NCI-H446 (cell line): ENCODE measurements around the gene RARS2.
"Not testable (repeated sequence)": the region's sequence is repeated elsewhere in the genome, so short reads cannot be mapped to it uniquely, and the experiment has no call there.

Experiments used
- DNase-seq, 2 experiments: peaks; one replicate each; lab custom pipeline; 2025; lab: John Stamatoyannopoulos, UW

Gene RARS2

GRCh38 chr6:87498048-87498447, 91.7 kb downstream of the RARS2 start:
- no peak for DNase-seq

- no peak for DNase-seq
Measured at GRCh38 chr6:87494761-87495422, 94.9 kb downstream of the RARS2 start.

- not testable (repeated sequence) for DNase-seq
Measured at GRCh38 chr6:87489326-87489725, 100.5 kb downstream of the RARS2 start.

GRCh38 chr6:87487555-87487954, 102.2 kb downstream of the RARS2 start:
- no peak for DNase-seq

- DNase-seq = no peak
Measured at GRCh38 chr6:87484491-87484890, 105.3 kb downstream of the RARS2 start.

- DNase-seq = no peak
Measured at GRCh38 chr6:87483929-87484328, 105.9 kb downstream of the RARS2 start.

GRCh38 chr6:87482366-87482765, 107.4 kb downstream of the RARS2 start:
- no peak for DNase-seq

- DNase-seq = no peak
Measured at GRCh38 chr6:87481931-87482330, 107.9 kb downstream of the RARS2 start.

- peak in 1 of 2 experiments; percentile 28 for DNase-seq
Measured at GRCh38 chr6:87473419-87473903, 116.3 kb downstream of the RARS2 start.

GRCh38 chr6:87472525-87473418, 117.0 kb downstream of the RARS2 start, which contains the start of gene SLC35A1:
Gene SLC35A1 (plus strand): TSS chr6:87472974. CDS start chr6:87473004, 30 bp downstream.
- DNase-seq = peak; percentile 69 to 74

- no peak for DNase-seq
Measured at GRCh38 chr6:87465051-87465450, 124.7 kb downstream of the RARS2 start.
